Esophagus muscularis mucosa (tissue), 4 donors: Measurements from ENCODE around the gene PRDM16. TPM values are rescaled to one million over a fixed set of nuclear protein-coding genes. Genes with fewer than 3 reads are reported as not detected.

Experiments used
- DNase-seq: peaks from one replicate; pipeline ENCODE4 v3.0.0-alpha.2; 2017; ENCODE audit errors: extremely low spot score
- H3K27ac ChIP-seq, 4 donors: fragments of 200-600 bp; sonication (generic); replicated peaks in 1 of 4; 1 replicate in 3 of 4; 2 replicates in 1 of 4; pipeline ENCODE4 v1.5.1; 2016 to 2019; ENCODE audit warnings: mild to moderate bottlenecking in 1 of 4
- H3K27me3 ChIP-seq, 4 donors: fragments of 200-600 bp; sonication (generic); one replicate each; pipeline versions ENCODE4 v1.5.1 to v1.6.0; 2016 to 2019
- H3K36me3 ChIP-seq, 4 donors: fragments of 200-600 bp; sonication (generic); one replicate each; pipeline ENCODE4 v1.5.1; 2016 to 2019
- H3K4me1 ChIP-seq, 4 donors: fragments of 200-600 bp; sonication (generic); one replicate each; pipeline ENCODE4 v1.5.1; 2016 to 2019
- H3K4me3 ChIP-seq, 4 donors: fragments of 200-600 bp; sonication (generic); 1 replicate in 2 of 4; 2 replicates in 2 of 4; pipeline ENCODE4 v1.5.1; 2016 to 2019; ENCODE audit warnings: mild to moderate bottlenecking in 4 of 4, moderate library complexity in 1 of 4
- H3K9me3 ChIP-seq, 4 donors: fragments of 200-600 bp; sonication (generic); 1 replicate in 3 of 4; 2 replicates in 1 of 4; pipeline ENCODE4 v1.5.1; 2016 to 2019
- EP300 ChIP-seq: sonication (generic); formaldehyde crosslinking; IDR thresholded peaks from one replicate; pipeline ENCODE4 v1.6.1; 2017; ENCODE audit warnings: antibody characterized with exemption
- POLR2A ChIP-seq: fragments of 450-650 bp; IDR thresholded peaks from one replicate; pipeline ENCODE4 v1.6.1; 2017; ENCODE audit warnings: antibody characterized with exemption, moderate library complexity, mild to moderate bottlenecking, low read depth
- POLR2AphosphoS5 ChIP-seq, 2 donors: sonication (generic); formaldehyde crosslinking; IDR thresholded peaks; one replicate each; pipeline ENCODE4 v1.6.1; 2017; ENCODE audit warnings: antibody characterized with exemption in 2 of 2
- WGBS: methylation state at CpG from one replicate; pipeline ENCODE4 v1.1.5; 2018; 5-methylcytosine and 5-hydroxymethylcytosine counted together
- intact Hi-C: fragments of 100-400 bp; cut with DNase I; formaldehyde crosslinking; loops from one replicate; pipeline ENCODE4 v1.15.1; 2023
- total RNA-seq, 4 donors: library from RNA; depleted of rRNA; stranded (reverse); fragments of >200 nt; gene quantifications; one replicate each; pipeline versions ENCODE4 v1.1.0 to v1.2.1, GENCODE V29; 2016
- TF ChIP-seq, protein P1 (sequence below), 3 experiments: fragments of 200-600 bp in 2 of 3; fragments of 450-650 bp in 1 of 3; sonication (generic) in 2 of 3; IDR thresholded peaks; one replicate each; pipeline ENCODE4 v1.5.1; 2017 to 2019; ENCODE audit warnings: antibody characterized with exemption in 3 of 3, mild to moderate bottlenecking in 2 of 3, moderate library complexity in 1 of 3

PRDM16 gene
- total RNA-seq, 4 donors from 2014 or later, result 1.2 to 4.4 (median 2.2) TPM

GRCh38 chr1:3366126-3367051 lies 297.4 kb downstream of the PRDM16 start:
- Histone ChIP-seq H3K36me3 (no peaks in the 10 kb centered on the region), H3K27me3 (peaks cover 0 to 38% (median 0%) of the 10 kb centered on the region in 4 donors), H3K4me3 (peak overlapping the region in 1 of 4 donors; percentile 2), H3K4me1 (peaks cover 27 to 46% (median 38%) of the 10 kb centered on the region in 4 donors), H3K9me3 (no peaks in the 10 kb centered on the region), H3K27ac (peak overlapping the region in 3 of 4 donors; percentile 21 to 61 (median 53))
- TF ChIP-seq, protein P1, sequence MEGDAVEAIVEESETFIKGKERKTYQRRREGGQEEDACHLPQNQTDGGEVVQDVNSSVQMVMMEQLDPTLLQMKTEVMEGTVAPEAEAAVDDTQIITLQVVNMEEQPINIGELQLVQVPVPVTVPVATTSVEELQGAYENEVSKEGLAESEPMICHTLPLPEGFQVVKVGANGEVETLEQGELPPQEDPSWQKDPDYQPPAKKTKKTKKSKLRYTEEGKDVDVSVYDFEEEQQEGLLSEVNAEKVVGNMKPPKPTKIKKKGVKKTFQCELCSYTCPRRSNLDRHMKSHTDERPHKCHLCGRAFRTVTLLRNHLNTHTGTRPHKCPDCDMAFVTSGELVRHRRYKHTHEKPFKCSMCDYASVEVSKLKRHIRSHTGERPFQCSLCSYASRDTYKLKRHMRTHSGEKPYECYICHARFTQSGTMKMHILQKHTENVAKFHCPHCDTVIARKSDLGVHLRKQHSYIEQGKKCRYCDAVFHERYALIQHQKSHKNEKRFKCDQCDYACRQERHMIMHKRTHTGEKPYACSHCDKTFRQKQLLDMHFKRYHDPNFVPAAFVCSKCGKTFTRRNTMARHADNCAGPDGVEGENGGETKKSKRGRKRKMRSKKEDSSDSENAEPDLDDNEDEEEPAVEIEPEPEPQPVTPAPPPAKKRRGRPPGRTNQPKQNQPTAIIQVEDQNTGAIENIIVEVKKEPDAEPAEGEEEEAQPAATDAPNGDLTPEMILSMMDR (IDR thresholded peaks at IDR 0.05), result no peak
- TF ChIP-seq EP300 (no peak), POLR2A (no peak), POLR2AphosphoS5 (IDR thresholded peaks at IDR 0.05) (no peak)
- WGBS, result 59% methylated on average over 32 of the region's 42 CpGs
- no peak for DNase-seq
- intact Hi-C loops, result loop anchor here (5.0 kb wide), 1 partner anchor 54 kb away; no protein-coding TSS in a partner anchor

- no peak for TF ChIP-seq EP300
- no peak for TF ChIP-seq POLR2AphosphoS5 (IDR thresholded peaks at IDR 0.05)
- TF ChIP-seq, protein P1 (IDR thresholded peaks at IDR 0.05), result no peak
- TF ChIP-seq POLR2A, result no peak
- intact Hi-C loops, result loop anchor here (5.0 kb wide), 1 partner anchor 55 kb away; no protein-coding TSS in a partner anchor
- Histone ChIP-seq H3K27me3 (peaks cover 0 to 29% (median 0%) of the 10 kb centered on the region in 4 donors), H3K27ac (peak overlapping the region in 2 of 4 donors; percentile 17 to 18), H3K9me3 (no peaks in the 10 kb centered on the region), H3K36me3 (no peaks in the 10 kb centered on the region), H3K4me1 (peaks cover 27 to 46% (median 38%) of the 10 kb centered on the region in 4 donors), H3K4me3 (no peak overlapping the region)
- DNase-seq, result no peak
- WGBS, result 77% methylated on average over 11 of the region's 11 CpGs
Observed at GRCh38 chr1:3367376-3367775, 298.4 kb downstream of the PRDM16 start.

GRCh38 chr1:3368059-3368458 lies 299.1 kb downstream of the PRDM16 start:
- Histone ChIP-seq H3K4me1 (peaks cover 27 to 46% (median 38%) of the 10 kb centered on the region in 4 donors), H3K9me3 (no peaks in the 10 kb centered on the region), H3K27ac (peak overlapping the region; percentile 59 to 80 (median 78)), H3K27me3 (peaks cover 0 to 24% (median 0%) of the 10 kb centered on the region in 4 donors), H3K36me3 (no peaks in the 10 kb centered on the region), H3K4me3 (no peak overlapping the region)
- no peak for DNase-seq
- WGBS, result 79% methylated on average over 14 of the region's 14 CpGs
- intact Hi-C loops, result loop anchor here (5.0 kb wide), 1 partner anchor 56 kb away; no protein-coding TSS in a partner anchor
- TF ChIP-seq POLR2AphosphoS5 (IDR thresholded peaks at IDR 0.05), result no peak
- no peak for TF ChIP-seq EP300
- TF ChIP-seq POLR2A, result no peak
- TF ChIP-seq, protein P1 (IDR thresholded peaks at IDR 0.05), result no peak

DNA sequence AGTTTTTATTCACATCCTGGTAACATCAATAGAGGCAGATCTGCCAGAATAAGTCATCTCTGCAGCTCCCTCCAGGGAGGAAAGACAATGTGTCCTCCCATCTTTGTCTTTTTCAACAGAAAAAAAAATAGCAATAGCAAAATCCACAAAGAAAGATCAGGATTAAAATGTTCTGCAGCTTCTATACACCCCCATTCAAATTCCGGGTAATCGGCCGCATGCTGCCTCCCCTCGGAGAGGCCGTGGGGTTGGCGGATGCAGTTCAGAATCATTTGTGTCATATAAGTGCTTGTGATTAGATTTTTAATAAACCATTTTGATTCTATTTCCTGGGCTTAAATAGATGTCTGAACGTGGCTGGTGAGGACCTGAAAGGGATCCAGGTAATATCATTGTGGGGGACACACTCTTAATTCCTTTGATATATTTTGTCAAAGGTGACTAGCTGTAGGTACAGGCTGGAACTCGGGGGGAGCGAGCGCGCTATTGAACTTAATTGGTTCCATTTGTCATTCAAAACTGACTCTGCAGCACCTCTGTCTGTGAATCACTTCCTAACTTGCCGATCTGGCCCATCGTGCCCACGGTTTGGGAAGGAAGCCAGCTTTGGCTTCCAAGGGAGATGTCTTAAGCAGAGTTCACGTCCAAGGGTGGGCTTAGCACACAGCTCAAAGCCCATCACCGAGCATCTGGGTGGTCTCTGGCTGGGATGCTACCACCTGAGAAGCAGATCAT lies 299.9 kb downstream of the PRDM16 start:
- TF ChIP-seq EP300 (no peak), POLR2AphosphoS5 (IDR thresholded peaks at IDR 0.05) (no peak), POLR2A (no peak)
- TF ChIP-seq, protein P1 (IDR thresholded peaks at IDR 0.05), result no peak
- 63% methylated on average over 15 of the region's 16 CpGs for whole genome bisulfite sequencing
- H3K27ac ChIP-seq, result peak overlapping the region; percentile 59 to 80 (median 78)
- no peak overlapping the region for H3K4me3 ChIP-seq
- no peaks in the 10 kb centered on the region for H3K9me3 ChIP-seq
- H3K27me3 ChIP-seq, result peaks cover 0 to 16% (median 0%) of the 10 kb centered on the region in 4 donors
- H3K4me1 ChIP-seq, result peaks cover 27 to 46% (median 38%) of the 10 kb centered on the region in 4 donors
- DNase-seq, result no peak
- H3K36me3 ChIP-seq, result no peaks in the 10 kb centered on the region
- intact Hi-C loops, result loop anchor here (5.0 kb wide), 1 partner anchor 57 kb away; no protein-coding TSS in a partner anchor
